ENCODE results near the gene THSD4. TPM values are rescaled to one million over a fixed set of nuclear protein-coding genes. Genes with fewer than 3 reads are reported as not detected.

The THSD4 gene
- polyA plus RNA-seq, 1 donor (not counting 4 experiments of a cell fraction or from before 2014, with no cell fraction given): 24.5 TPM

DNA sequence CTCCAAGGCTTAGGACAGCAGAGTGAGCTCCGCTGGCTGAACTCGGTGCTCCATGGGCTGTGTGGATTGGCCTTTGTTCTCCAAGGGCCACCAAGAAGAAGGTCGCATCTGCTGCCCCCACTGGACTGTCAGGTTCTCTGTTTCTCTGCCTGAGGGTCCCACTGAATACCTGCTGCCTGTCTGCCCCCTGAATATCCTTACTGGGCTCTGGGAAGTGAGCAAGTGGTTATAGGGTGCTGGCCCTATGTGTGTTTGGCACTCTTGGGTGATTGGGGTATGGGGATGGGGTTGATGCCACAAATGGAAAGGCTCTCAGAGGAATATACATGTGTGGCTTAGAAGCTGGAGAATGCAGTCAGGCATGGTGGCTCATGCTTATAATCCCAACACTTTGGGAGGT, 82.3 kb downstream of the THSD4 start:
- Histone ChIP-seq H3K4me3 (ENCODE audit: control insufficient read depth in 2 of 3, extremely low read depth in 1 of 3, insufficient read depth in 2 of 3, low read depth in 1 of 3, low read length in 3 of 3) (no peak overlapping the region), H3K27ac (ENCODE audit: control insufficient read depth, insufficient read depth, low read length) (no peak overlapping the region), H3K9me1 (ENCODE audit: control insufficient read depth, extremely low read depth, insufficient read depth, low read length) (peaks cover 3% of the 10 kb centered on the region), H3K36me3 (ENCODE audit: control insufficient read depth in 2 of 2, extremely low read depth in 1 of 2, insufficient read depth in 2 of 2, low read length in 2 of 2) (peaks cover 10 to 18% of the 10 kb centered on the region in 2 experiments), H3K79me2 (ENCODE audit: control insufficient read depth, insufficient read depth, low read length) (peaks cover 53% of the 10 kb centered on the region), H3K9me3 (ENCODE audit: control insufficient read depth, low read depth, low read length) (no peaks in the 10 kb centered on the region), H4K20me1 (ENCODE audit: control insufficient read depth, extremely low read depth, insufficient read depth, low read length) (no peaks in the 10 kb centered on the region), H3K4me2 (ENCODE audit: control insufficient read depth, extremely low read depth, insufficient read depth, low read depth, low read length) (no peak overlapping the region), H3K4me1 (ENCODE audit: control insufficient read depth, extremely low read depth, insufficient read depth, low read length) (no peaks in the 10 kb centered on the region), H2AFZ (ENCODE audit: control insufficient read depth, low read length) (no peak overlapping the region), H3K9ac (ENCODE audit: control insufficient read depth, extremely low read depth, insufficient read depth, low read length) (no peak overlapping the region), H3K27me3 (ENCODE audit: control insufficient read depth, extremely low read depth, insufficient read depth, low read length) (no peaks in the 10 kb centered on the region)
- FAIRE-seq (no peak), DNase-seq (ENCODE audit: low read depth, low spot score) (no peak)
- dilution Hi-C loops (cut with MboI; ENCODE audit: extremely low pct_ligation_motif_present, low sequenced_read_pairs): no loop called here
- no peak for TF ChIP-seq EZH2 (IDR thresholded peaks at IDR 0.05; ENCODE audit: low read length)
- TF ChIP-seq, protein P1, sequence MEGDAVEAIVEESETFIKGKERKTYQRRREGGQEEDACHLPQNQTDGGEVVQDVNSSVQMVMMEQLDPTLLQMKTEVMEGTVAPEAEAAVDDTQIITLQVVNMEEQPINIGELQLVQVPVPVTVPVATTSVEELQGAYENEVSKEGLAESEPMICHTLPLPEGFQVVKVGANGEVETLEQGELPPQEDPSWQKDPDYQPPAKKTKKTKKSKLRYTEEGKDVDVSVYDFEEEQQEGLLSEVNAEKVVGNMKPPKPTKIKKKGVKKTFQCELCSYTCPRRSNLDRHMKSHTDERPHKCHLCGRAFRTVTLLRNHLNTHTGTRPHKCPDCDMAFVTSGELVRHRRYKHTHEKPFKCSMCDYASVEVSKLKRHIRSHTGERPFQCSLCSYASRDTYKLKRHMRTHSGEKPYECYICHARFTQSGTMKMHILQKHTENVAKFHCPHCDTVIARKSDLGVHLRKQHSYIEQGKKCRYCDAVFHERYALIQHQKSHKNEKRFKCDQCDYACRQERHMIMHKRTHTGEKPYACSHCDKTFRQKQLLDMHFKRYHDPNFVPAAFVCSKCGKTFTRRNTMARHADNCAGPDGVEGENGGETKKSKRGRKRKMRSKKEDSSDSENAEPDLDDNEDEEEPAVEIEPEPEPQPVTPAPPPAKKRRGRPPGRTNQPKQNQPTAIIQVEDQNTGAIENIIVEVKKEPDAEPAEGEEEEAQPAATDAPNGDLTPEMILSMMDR (optimal IDR thresholded peaks at IDR 0.05 in 1 of 3, IDR thresholded peaks at IDR 0.05 in 1 of 3, conservative IDR thresholded peaks at IDR 0.05 in 1 of 3; ENCODE audit: extremely low read depth in 1 of 3, insufficient read depth in 2 of 3, low read length in 3 of 3): no peak

DNA sequence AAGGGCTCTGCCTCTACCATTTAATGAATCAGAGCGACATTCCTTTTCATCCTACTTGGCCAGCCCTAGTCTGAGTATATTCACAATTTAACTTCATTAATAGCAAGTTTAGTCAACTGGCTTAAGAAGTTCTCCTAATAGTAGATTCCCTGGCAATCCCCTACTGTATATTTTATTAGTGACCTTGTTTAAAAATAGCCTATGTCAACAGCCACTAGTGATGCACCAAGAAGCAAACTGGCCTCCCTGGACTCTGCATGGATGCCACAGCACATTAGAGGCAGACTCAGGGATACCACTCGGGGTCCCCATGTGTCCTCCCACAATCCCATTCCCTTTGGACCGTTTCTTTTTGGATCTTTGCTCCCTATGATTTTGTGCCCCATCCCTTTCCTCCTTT, 83.6 kb downstream of the THSD4 start:
- no peak overlapping the region for H3K27ac ChIP-seq (ENCODE audit: control insufficient read depth, insufficient read depth, low read length)
- no peak overlapping the region for H3K4me3 ChIP-seq (ENCODE audit: control insufficient read depth in 2 of 3, extremely low read depth in 1 of 3, insufficient read depth in 2 of 3, low read depth in 1 of 3, low read length in 3 of 3)
- no peak overlapping the region for H3K4me2 ChIP-seq (ENCODE audit: control insufficient read depth, extremely low read depth, insufficient read depth, low read depth, low read length)
- FAIRE-seq (peak; percentile 43), DNase-seq (ENCODE audit: low read depth, low spot score) (no peak)
- no peak overlapping the region for H2AFZ ChIP-seq (ENCODE audit: control insufficient read depth, low read length)
- H3K27me3 ChIP-seq (ENCODE audit: control insufficient read depth, extremely low read depth, insufficient read depth, low read length): no peaks in the 10 kb centered on the region
- dilution Hi-C loops (cut with MboI; ENCODE audit: extremely low pct_ligation_motif_present, low sequenced_read_pairs): no loop called here
- H3K4me1 ChIP-seq (ENCODE audit: control insufficient read depth, extremely low read depth, insufficient read depth, low read length): no peaks in the 10 kb centered on the region
- H3K9ac ChIP-seq (ENCODE audit: control insufficient read depth, extremely low read depth, insufficient read depth, low read length): no peak overlapping the region
- no peaks in the 10 kb centered on the region for H3K9me3 ChIP-seq (ENCODE audit: control insufficient read depth, low read depth, low read length)
- TF ChIP-seq EZH2 (IDR thresholded peaks at IDR 0.05; ENCODE audit: low read length): no peak
- TF ChIP-seq, protein P1 (optimal IDR thresholded peaks at IDR 0.05 in 1 of 3, IDR thresholded peaks at IDR 0.05 in 1 of 3, conservative IDR thresholded peaks at IDR 0.05 in 1 of 3; ENCODE audit: extremely low read depth in 1 of 3, insufficient read depth in 2 of 3, low read length in 3 of 3): no peak
- H3K36me3 ChIP-seq (ENCODE audit: control insufficient read depth in 2 of 2, extremely low read depth in 1 of 2, insufficient read depth in 2 of 2, low read length in 2 of 2): peaks cover 8 to 22% of the 10 kb centered on the region in 2 experiments
- no peaks in the 10 kb centered on the region for H4K20me1 ChIP-seq (ENCODE audit: control insufficient read depth, extremely low read depth, insufficient read depth, low read length)
- H3K79me2 ChIP-seq (ENCODE audit: control insufficient read depth, insufficient read depth, low read length): peaks cover 57% of the 10 kb centered on the region
- peaks cover 3% of the 10 kb centered on the region for H3K9me1 ChIP-seq (ENCODE audit: control insufficient read depth, extremely low read depth, insufficient read depth, low read length)
